RPMI7951 (cell line): ENCODE results near the gene NDUFA5. TPM values are rescaled to one million over a fixed set of nuclear protein-coding genes. Genes with fewer than 3 reads are reported as not detected.

ENCODE experiments used
- DNase-seq: peaks from one replicate; pipeline ENCODE4 v3.0.0-alpha.2; 2012; ENCODE audit warnings: low read depth
- total RNA-seq: library from RNA; depleted of rRNA; stranded (reverse); fragments of >200 nt; shearing (Covaris generic); gene quantifications from 2 replicates; pipeline ENCODE4 v1.2.3, GENCODE V29; 2014; rRNA removed

Gene NDUFA5
- 78.8 and 102 TPM in 2 replicates for total RNA-seq

- peak; percentile 99 for DNase-seq
These were observed at the start of gene NDUFA5 for GRCh38 chr7:123557398-123558288. TSS of gene NDUFA5 (minus strand) at chr7:123557818. CDS start at chr7:123557795, 23 bp downstream.

- DNase-seq = no peak
These were observed 47.1 kb upstream of the NDUFA5 start for GRCh38 chr7:123604739-123605138.

GRCh38 chr7:123602648-123603047 lies 45.0 kb upstream of the NDUFA5 start:
- no peak for DNase-seq

- no peak for DNase-seq
These were observed 43.9 kb upstream of the NDUFA5 start, which contains the start of gene ASB15 for GRCh38 chr7:123601530-123601929. TSS of gene ASB15 (plus strand) at chr7:123601821. CDS start at chr7:123614503, 12,682 bp downstream.

- no peak for DNase-seq
These were observed 43.3 kb upstream of the NDUFA5 start for GRCh38 chr7:123600876-123601275.

- peak; percentile 29 for DNase-seq
These were observed 42.1 kb upstream of the NDUFA5 start for GRCh38 chr7:123599766-123600165.

GRCh38 chr7:123598657-123599056 lies 41.0 kb upstream of the NDUFA5 start:
- DNase-seq = no peak

GRCh38 chr7:123594813-123595241 lies 37.2 kb upstream of the NDUFA5 start:
- DNase-seq = peak; percentile 2

GRCh38 chr7:123588376-123588775 lies 30.8 kb upstream of the NDUFA5 start:
- no peak for DNase-seq

GRCh38 chr7:123583821-123584220 lies 26.2 kb upstream of the NDUFA5 start:
- no peak for DNase-seq

GRCh38 chr7:123581162-123581459 lies 23.5 kb upstream of the NDUFA5 start:
- no peak for DNase-seq

- DNase-seq = peak; percentile 40
These were observed 23.0 kb upstream of the NDUFA5 start for GRCh38 chr7:123580406-123581161.

GRCh38 chr7:123579416-123579815 lies 21.8 kb upstream of the NDUFA5 start:
- no peak for DNase-seq

- no peak for DNase-seq
These were observed 16.4 kb upstream of the NDUFA5 start for GRCh38 chr7:123573896-123574467.

GRCh38 chr7:123573341-123573740 lies 15.7 kb upstream of the NDUFA5 start:
- DNase-seq = no peak

GRCh38 chr7:123571684-123572083 lies 14.1 kb upstream of the NDUFA5 start:
- peak; percentile 9 for DNase-seq

- no peak for DNase-seq
These were observed 13.6 kb upstream of the NDUFA5 start for GRCh38 chr7:123571187-123571586.

- DNase-seq = no peak
These were observed 13.0 kb upstream of the NDUFA5 start for GRCh38 chr7:123570390-123571182.

- DNase-seq = no peak
These were observed 11.9 kb upstream of the NDUFA5 start for GRCh38 chr7:123569352-123570010.

GRCh38 chr7:123562121-123562520 lies 4.5 kb upstream of the NDUFA5 start:
- DNase-seq = no peak

GRCh38 chr7:123558289-123558874 lies 764 bp upstream of the NDUFA5 start:
- no peak for DNase-seq
